Activated naive CD4-positive, alpha-beta T cell treated with Interleukin-2 at 50 U/mL for 16 hours (primary cell): ENCODE data around the gene SLC34A3.

ENCODE experiments used
- DNase-seq: peaks from one replicate; pipeline ENCODE4 v3.0.0-alpha.2; 2020

The SLC34A3 gene

DNA sequence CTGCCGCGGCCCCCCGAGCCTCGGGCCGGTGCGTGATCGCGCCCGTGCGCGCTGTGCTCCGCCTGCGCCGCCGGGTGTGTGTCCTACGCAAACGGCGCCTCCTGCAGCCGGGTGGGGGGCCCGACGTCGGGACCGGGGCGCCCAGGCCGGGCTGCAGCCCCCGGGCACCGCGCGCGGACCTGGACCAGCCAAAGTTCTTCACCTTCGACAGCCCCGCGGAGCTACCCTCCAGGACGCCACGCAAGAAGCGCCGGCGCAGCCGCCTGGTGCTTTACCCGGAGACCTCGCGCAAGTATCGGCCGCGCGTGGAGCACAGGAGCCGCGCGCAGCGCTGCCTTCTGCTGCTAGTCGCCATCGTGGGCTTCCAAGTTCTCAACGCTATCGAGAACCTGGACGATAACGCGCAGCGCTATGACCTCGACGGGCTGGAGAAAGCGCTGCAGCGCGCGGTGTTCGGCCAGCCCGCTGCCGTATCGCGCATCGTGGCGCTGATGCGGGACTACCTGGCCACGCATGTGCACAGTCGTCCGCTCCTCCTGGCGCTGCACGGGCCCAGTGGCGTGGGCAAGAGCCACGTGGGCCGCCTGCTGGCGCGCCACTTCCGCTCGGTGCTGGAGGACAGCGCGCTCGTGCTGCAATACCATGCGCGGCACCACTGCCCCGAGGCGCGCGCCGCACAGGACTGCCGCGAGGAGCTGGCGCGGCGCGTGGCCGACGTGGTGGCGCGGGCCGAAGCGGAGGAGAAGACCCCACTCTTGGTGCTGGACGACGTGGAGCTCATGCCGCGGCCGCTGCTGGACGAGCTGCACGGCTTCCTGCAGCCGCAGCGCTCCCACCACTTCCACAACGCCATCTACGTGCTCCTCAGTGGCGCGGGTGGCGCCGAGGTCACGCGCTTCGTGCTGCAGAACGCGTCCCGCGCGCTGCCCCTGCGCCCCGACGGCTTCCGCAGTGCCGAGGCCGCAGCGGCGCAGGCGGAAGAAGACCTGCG, 48.3 kb downstream of the SLC34A3 start:
- no peak for DNase-seq

DNA sequence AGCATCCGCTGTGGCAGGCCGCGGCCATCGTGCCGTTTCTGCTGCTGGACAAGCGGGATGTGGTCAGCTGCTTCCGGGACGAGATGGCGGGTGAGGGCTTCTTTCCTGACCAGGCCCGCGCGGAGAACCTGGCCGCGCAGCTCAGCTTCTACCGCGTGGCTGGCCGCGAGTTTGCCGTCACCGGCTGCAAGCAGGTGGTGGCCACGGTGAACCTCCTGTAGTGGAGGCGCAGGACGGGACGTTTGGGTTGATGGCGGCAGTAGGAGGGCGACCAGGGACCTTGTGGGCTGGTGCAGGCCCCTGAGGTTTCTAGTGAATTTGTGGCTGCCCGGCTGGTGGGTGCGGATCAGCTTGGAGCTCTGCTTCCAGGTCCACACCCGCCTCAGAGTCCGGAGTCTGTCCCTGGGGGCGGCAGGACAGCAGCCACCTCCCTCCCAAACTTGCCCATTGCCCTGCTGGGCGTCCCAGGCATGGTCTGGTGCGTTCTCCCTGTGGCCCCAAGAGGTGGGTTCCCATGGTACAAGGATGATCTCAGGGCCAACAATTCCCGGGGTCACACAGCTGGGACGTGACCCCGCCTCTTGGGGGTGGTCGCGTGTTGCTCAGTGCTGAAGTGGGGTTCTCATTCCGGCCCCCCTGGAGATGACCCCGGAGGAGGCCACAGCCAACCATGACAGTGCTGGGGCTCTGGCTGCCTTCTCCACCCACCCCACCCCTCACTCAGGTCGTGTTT, 49.2 kb downstream of the SLC34A3 start:
- no peak for DNase-seq

DNA sequence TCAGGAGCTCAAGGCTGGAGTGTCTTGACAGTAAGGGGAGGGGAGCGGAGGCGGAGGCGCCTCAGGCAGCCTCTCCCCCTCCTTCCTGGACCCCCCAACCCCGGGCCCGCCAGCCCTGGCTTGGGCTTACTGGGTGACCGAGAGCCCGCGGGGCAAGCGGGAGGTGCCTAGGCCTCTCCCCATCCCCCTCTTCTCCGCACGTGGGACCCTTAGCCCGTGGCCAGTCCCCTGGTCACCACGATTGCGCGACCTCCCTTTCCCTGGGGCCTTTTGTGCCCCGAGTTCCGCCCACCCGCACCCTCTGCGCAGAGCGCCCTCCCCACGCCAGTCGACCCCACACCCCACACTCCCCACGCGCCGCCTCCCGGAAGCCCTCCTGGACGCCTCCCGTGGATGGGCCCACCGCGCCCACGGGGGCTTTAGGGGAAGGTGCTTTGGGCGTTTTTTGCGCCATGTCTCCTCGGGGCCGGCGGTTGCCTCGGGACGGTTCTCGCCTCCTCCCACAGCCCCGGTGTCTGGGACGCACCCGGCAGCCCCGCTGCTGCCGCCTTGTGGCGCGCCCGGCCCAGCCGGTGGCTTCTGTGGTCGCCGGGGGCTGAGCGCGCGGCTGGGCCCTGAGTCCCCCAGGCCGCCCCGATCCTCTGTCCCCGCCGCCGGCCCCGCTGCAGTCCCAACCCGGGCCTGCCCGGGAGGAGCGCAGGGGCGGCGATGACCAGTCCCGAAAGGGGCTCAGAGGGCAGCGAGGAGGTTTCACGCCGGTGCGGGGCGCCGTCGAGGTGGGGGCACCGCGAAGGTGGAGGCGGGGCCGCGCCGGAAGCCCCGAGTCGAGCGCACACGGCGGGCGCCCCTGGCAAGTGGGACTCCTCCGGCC, 50.0 kb downstream of the SLC34A3 start:
- no peak for DNase-seq

DNA sequence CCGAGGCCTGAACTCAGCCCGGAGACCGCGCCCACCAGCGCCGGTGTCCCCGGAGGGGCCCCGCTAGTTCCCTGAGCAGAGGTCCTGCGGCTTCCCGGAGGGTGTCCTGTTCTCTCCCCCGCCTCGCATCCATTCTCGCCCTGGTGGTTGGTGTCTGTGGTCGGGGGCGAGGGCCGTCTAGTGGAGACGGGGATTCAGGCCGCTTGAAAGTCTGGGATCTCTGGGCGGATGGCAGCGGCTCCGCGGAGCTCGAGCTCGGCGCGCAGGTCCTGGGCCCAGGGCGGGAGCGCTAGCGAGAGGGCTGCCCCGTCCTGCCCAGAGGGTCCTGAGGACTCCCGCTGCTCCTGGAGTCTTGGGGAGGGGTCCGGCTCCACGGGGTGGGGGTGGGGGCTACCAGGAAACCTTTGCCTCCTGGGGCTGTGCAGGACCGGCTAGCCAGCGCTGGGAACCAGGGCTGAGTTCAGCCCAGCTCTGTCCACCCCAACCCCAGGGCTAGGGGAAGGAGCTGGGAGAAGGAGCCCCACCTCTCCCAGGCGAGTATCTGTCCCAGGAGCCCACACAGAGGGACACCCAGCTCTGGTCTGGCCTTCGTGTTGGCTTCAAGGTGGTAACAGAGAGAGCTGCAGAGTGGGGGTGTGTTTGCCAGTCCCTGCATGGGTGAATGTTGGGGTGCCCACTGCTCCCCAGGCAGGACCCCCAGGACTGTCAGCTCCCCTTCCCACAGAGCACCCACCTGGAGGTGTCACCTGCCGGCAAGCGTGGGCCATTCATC, 50.8 kb downstream of the SLC34A3 start:
- no peak for DNase-seq
